IMR-90 (cell line): ENCODE data around the gene HAGHL. TPM values are rescaled to one million over a fixed set of nuclear protein-coding genes. Genes with fewer than 3 reads are reported as not detected.

Experiments
- ATAC-seq: fragments of 200-7000 bp; cut with Tn5 transposase; 2 replicates; pipeline ENCODE4 v1.9.1; 2020; ENCODE audit warnings: low read depth, mild to moderate bottlenecking, moderate library complexity
- BruUV-seq: library from RNA; stranded (reverse); fragments of 400-500 nt; replicated peaks from 2 replicates; lab custom pipeline; 2021; lab: Mats Ljungman, UMichigan
- CTCF ChIA-PET: fragments of 300-600 bp; formaldehyde crosslinking; extraction: SDS; loops from one replicate; lab custom pipeline; 2021; ENCODE audit warnings: antibody characterized with exemption; lab: Yijun Ruan, JAX
- POLR2A ChIA-PET: fragments of 300-600 bp; sonication (Branson Sonifier 250); formaldehyde crosslinking; loops from one replicate; lab custom pipeline; 2022; ENCODE audit warnings: antibody characterized with exemption; ENCODE audit not compliant: unreplicated experiment; lab: Charles Lee
- DNase-seq: peaks from one replicate; pipeline ENCODE4 v3.0.0; 2013
- H2AFZ ChIP-seq: replicated peaks from 2 replicates; pipeline ENCODE3; 2013; ENCODE audit warnings: low read length, mild to moderate bottlenecking; ENCODE audit not compliant: poor library complexity
- H2AK5ac ChIP-seq: 2 replicates; pipeline ENCODE4 v1.6.1; 2013; ENCODE audit warnings: low read depth, low read length, inconsistent platforms
- H2AK9ac ChIP-seq: replicated peaks from 2 replicates; pipeline ENCODE3; 2013; ENCODE audit warnings: mild to moderate bottlenecking, low read depth, low read length, moderate library complexity; ENCODE audit not compliant: poor library complexity
- H2BK120ac ChIP-seq: 2 replicates; pipeline ENCODE4 v1.6.1; 2013; ENCODE audit warnings: low read depth, low read length, inconsistent platforms
- H2BK15ac ChIP-seq: 3 replicates; pipeline ENCODE4 v1.6.1; 2013; ENCODE audit warnings: low read depth, low read length, inconsistent platforms
- H2BK20ac ChIP-seq: 2 replicates; pipeline ENCODE4 v1.6.1; 2013; ENCODE audit warnings: low read depth, mild to moderate bottlenecking, inconsistent platforms, low read length, moderate library complexity
- H2BK5ac ChIP-seq: 2 replicates; pipeline ENCODE4 v1.6.1; 2013; ENCODE audit warnings: mild to moderate bottlenecking, low read depth, low read length, inconsistent platforms; ENCODE audit not compliant: poor library complexity, severe bottlenecking
- H3K14ac ChIP-seq: replicated peaks from 2 replicates; pipeline ENCODE4 v1.6.1; 2013; ENCODE audit warnings: low read depth, low read length, inconsistent platforms
- H3K18ac ChIP-seq: 2 replicates; pipeline ENCODE4 v1.6.1; 2013; ENCODE audit warnings: low read depth, low read length, control low read depth
- H3K23ac ChIP-seq: 2 replicates; pipeline ENCODE4 v1.6.1; 2013; ENCODE audit warnings: low read depth, low read length, inconsistent platforms
- H3K27ac ChIP-seq: 2 replicates; pipeline ENCODE4 v1.5.1; 2013; ENCODE audit warnings: mild to moderate bottlenecking, control low read depth, low read length; ENCODE audit not compliant: insufficient read depth
- H3K27me3 ChIP-seq: 2 replicates; pipeline ENCODE4 v1.6.1; 2013; ENCODE audit warnings: low read length; ENCODE audit not compliant: control insufficient read depth, insufficient read depth
- H3K36me3 ChIP-seq: 2 replicates; pipeline ENCODE4 v1.6.1; 2013; ENCODE audit warnings: low read length, mixed read lengths; ENCODE audit not compliant: control insufficient read depth, insufficient read depth
- H3K4ac ChIP-seq: 2 replicates; pipeline ENCODE4 v1.6.1; 2013; ENCODE audit warnings: low read depth, low read length, inconsistent platforms
- H3K4me1 ChIP-seq: 2 replicates; pipeline ENCODE4 v1.6.1; 2013; ENCODE audit warnings: low read length, mixed read lengths; ENCODE audit not compliant: control insufficient read depth, insufficient read depth
- H3K4me2 ChIP-seq: 2 replicates; pipeline ENCODE4 v1.6.1; 2013; ENCODE audit warnings: low read depth, mild to moderate bottlenecking, control low read depth, low read length, moderate library complexity
- H3K4me3 ChIP-seq: 2 replicates; pipeline ENCODE4 v1.5.1; 2013; ENCODE audit warnings: low read depth, mild to moderate bottlenecking, control low read depth, low read length, moderate library complexity; ENCODE audit not compliant: insufficient read depth
- H3K56ac ChIP-seq: 2 replicates; pipeline ENCODE4 v1.6.1; 2013; ENCODE audit warnings: low read length, inconsistent platforms; ENCODE audit not compliant: insufficient read depth; ENCODE audit errors: extremely low read depth
- H3K79me1 ChIP-seq, 2 experiments: 2 replicates each; pipeline ENCODE4 v1.6.1; 2013; ENCODE audit warnings: low read length in 2 of 2, inconsistent platforms in 1 of 2, low read depth in 1 of 2
- H3K9ac ChIP-seq: 2 replicates; pipeline ENCODE4 v1.6.1; 2013; ENCODE audit warnings: low read depth, low read length, control low read depth
- H3K9me1 ChIP-seq: 2 replicates; pipeline ENCODE4 v1.6.1; 2013; ENCODE audit warnings: low read length, inconsistent platforms; ENCODE audit not compliant: insufficient read depth
- H3K9me3 ChIP-seq: 2 replicates; pipeline ENCODE4 v1.6.1; 2013; ENCODE audit warnings: low read length; ENCODE audit not compliant: control insufficient read depth, insufficient read depth
- H4K20me1 ChIP-seq: 2 replicates; pipeline ENCODE4 v1.6.1; 2013; ENCODE audit warnings: low read length, inconsistent platforms; ENCODE audit not compliant: insufficient read depth
- H4K5ac ChIP-seq: 2 replicates; pipeline ENCODE4 v1.6.1; 2013; ENCODE audit warnings: mild to moderate bottlenecking, low read depth, low read length, control low read depth
- H4K8ac ChIP-seq, 2 experiments: 2 replicates each; pipeline ENCODE4 v1.6.1; 2013; ENCODE audit warnings: low read depth in 2 of 2, low read length in 2 of 2, control low read depth in 1 of 2, inconsistent platforms in 1 of 2
- H4K91ac ChIP-seq: 2 replicates; pipeline ENCODE4 v1.6.1; 2013; ENCODE audit warnings: low read depth, low read length, inconsistent platforms; ENCODE audit not compliant: insufficient read depth
- FOS ChIP-seq: fragments of 150-350 bp; IDR thresholded peaks from 2 replicates; pipeline ENCODE4 v1.6.1; 2016; ENCODE audit warnings: low read depth, low read length
- MAFK ChIP-seq: IDR thresholded peaks from 2 replicates; pipeline ENCODE4 v1.6.1; 2012; ENCODE audit warnings: low read depth, low read length, improper control_type of control experiment
- MAZ ChIP-seq: IDR thresholded peaks from 2 replicates; pipeline ENCODE4 v1.6.1; 2012; ENCODE audit warnings: low read depth, mild to moderate bottlenecking, low read length, improper control_type of control experiment, moderate library complexity, borderline replicate concordance
- POLR2A ChIP-seq: IDR thresholded peaks from 2 replicates; pipeline ENCODE4 v1.6.1; 2012; ENCODE audit warnings: mild to moderate bottlenecking, low read depth, low read length
- RAD21 ChIP-seq: IDR thresholded peaks from 2 replicates; pipeline ENCODE4 v1.6.1; 2012; ENCODE audit warnings: low read length, improper control_type of control experiment
- RCOR1 ChIP-seq: IDR thresholded peaks from 2 replicates; pipeline ENCODE4 v1.6.1; 2012; ENCODE audit warnings: mild to moderate bottlenecking, low read length, improper control_type of control experiment; ENCODE audit not compliant: insufficient replicate concordance
- RFX5 ChIP-seq: IDR thresholded peaks from 2 replicates; pipeline ENCODE4 v1.8.0; 2012; ENCODE audit warnings: low read depth, mild to moderate bottlenecking, low read length, moderate library complexity
- WGBS, 2 experiments: methylation state at CpG; one replicate each; pipeline versions ENCODE4 v1.1.5 to v1.1.7; 2013; ENCODE audit warnings: missing lambda C conversion rate in 2 of 2; ENCODE audit not compliant: insufficient read length in 1 of 2; ENCODE audit errors: extremely low coverage in 2 of 2; 5-methylcytosine and 5-hydroxymethylcytosine counted together
- dilution Hi-C: fragments of 300-500 bp; cut with HindIII; formaldehyde crosslinking; loops from one replicate; pipeline ENCODE4 v1.14.3; 2018; ENCODE audit warnings: low sequenced_read_pairs; ENCODE audit not compliant: unreplicated experiment
- in situ Hi-C: fragments of 300-500 bp; cut with MboI; formaldehyde crosslinking; loops from 3 replicates; pipeline ENCODE4 v1.14.3; 2019; ENCODE audit warnings: low sequenced_read_pairs, inconsistent platforms, mixed read lengths
- intact Hi-C: fragments of 100-400 bp; cut with micrococcal nuclease; formaldehyde crosslinking; loops from 2 replicates; pipeline ENCODE4 v1.10.0; 2022
- polyA plus RNA-seq, 3 experiments: library from polyadenylated mRNA; depleted of rRNA; stranded (reverse); fragments of >200 nt; gene quantifications; 2 replicates each; pipeline ENCODE4 v1.2.3, GENCODE V29; 2012; ENCODE audit warnings: low replicate concordance in 1 of 3
- total RNA-seq: library from RNA; depleted of rRNA; stranded (reverse); fragments of >200 nt; gene quantifications from 2 replicates; pipeline ENCODE4 v1.2.3, GENCODE V29; 2012
- TF ChIP-seq, protein P1 (sequence below): fragments of 150-350 bp; IDR thresholded peaks from 2 replicates; pipeline ENCODE4 v1.6.1; 2017; ENCODE audit warnings: mild to moderate bottlenecking, antibody characterized with exemption, low read length, low read depth
- TF ChIP-seq, protein P2 (sequence below): fragments of 150-350 bp; IDR thresholded peaks from 2 replicates; pipeline ENCODE4 v1.6.1; 2016; ENCODE audit warnings: low read depth, mild to moderate bottlenecking, low read length, moderate library complexity, borderline replicate concordance

The HAGHL gene
- total and polyA plus RNA-seq, 2 of the 4 experiments (the other 2 are of a cell fraction) = 3.0 to 12.5 TPM

DNA sequence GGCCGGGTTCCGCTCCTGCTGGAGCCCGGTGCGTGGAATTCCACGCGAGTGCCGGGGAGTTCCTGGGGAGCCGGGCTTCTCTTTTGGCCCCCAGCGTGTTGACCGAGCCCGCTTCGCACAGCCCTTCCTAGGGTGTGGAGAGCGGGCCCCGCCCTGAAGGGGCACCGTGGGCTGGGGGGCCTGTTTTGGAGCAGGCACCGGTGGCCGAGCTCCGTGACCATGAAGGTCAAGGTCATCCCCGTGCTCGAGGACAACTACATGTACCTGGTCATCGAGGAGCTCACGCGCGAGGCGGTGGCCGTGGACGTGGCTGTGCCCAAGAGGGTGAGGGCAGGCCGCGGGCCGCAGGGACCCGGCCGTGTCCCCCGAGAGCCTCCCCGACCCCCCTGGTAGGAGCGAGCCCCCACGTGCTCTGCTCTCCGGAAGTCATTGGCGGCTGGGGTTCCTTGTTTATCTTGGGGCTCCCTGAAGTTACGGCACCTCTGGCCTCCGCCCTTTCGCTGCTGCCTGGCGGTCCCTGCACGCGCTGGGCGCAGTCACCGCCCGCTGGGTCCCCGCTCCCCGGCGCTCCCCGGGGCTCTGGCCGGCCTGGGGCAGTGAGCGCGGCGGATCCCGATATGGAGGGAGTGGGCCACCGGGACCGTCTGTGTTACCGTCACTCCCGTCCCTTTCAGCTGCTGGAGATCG, 528 bp downstream of the HAGHL start:
- peak; percentile 4 for ATAC-seq

More for the DNA sequence above, 528 bp downstream of the HAGHL start:
- WGBS, 2 experiments = 0% methylated on average over 35 of the region's 61 CpGs; no CpG with 5 or more reads in 1 of the 2 experiments
- Histone ChIP-seq H2AFZ (peak overlapping the region; percentile 93), H3K27ac (peak overlapping the region; percentile 76; the same call in 1 of the 2 replicates), H2BK15ac (peak overlapping the region; percentile 80; the same call in 1 of the 3 replicates), H2AK9ac (peak overlapping the region; percentile 99), H4K91ac (peak overlapping the region; percentile 96), H3K4me1 (peaks cover 6% of the 10 kb centered on the region), H3K9me1 (peaks cover 2% of the 10 kb centered on the region; the same call in 1 of the 2 replicates), H3K79me1 (peaks cover 0 to 5% of the 10 kb centered on the region in 2 experiments; a peak in 1 of 4 replicates), H4K20me1 (peaks cover 4% of the 10 kb centered on the region), H4K5ac (peak overlapping the region; percentile 62), H3K4me2 (peak overlapping the region; percentile 98), H2BK120ac (peak overlapping the region; percentile 60), H3K4me3 (peak overlapping the region; percentile 62), H3K9ac (peak overlapping the region; percentile 90), H2BK20ac (no peak overlapping the region), H3K4ac (peak overlapping the region; percentile 98), H3K56ac (no peak overlapping the region), H3K23ac (peak overlapping the region; percentile 99), H4K8ac (peak overlapping the region; percentile 96 to 100), H3K18ac (peak overlapping the region; percentile 50; the same call in 1 of the 2 replicates), H2AK5ac (peak overlapping the region; percentile 100), H3K9me3 (no peaks in the 10 kb centered on the region), H3K27me3 (no peaks in the 10 kb centered on the region), H3K14ac (peak overlapping the region; percentile 99), H2BK5ac (no peak overlapping the region), H3K36me3 (peaks cover 9% of the 10 kb centered on the region; the same call in 1 of the 2 replicates)
- no peak for DNase-seq
- BruUV-seq = no TSS peak
- no peak; the same call in 1 of the 2 replicates for TF ChIP-seq MAZ
- TF ChIP-seq, protein P1, sequence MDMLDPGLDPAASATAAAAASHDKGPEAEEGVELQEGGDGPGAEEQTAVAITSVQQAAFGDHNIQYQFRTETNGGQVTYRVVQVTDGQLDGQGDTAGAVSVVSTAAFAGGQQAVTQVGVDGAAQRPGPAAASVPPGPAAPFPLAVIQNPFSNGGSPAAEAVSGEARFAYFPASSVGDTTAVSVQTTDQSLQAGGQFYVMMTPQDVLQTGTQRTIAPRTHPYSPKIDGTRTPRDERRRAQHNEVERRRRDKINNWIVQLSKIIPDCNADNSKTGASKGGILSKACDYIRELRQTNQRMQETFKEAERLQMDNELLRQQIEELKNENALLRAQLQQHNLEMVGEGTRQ = peak; percentile 16; the same call in 1 of the 2 replicates
- TF ChIP-seq, protein P2, sequence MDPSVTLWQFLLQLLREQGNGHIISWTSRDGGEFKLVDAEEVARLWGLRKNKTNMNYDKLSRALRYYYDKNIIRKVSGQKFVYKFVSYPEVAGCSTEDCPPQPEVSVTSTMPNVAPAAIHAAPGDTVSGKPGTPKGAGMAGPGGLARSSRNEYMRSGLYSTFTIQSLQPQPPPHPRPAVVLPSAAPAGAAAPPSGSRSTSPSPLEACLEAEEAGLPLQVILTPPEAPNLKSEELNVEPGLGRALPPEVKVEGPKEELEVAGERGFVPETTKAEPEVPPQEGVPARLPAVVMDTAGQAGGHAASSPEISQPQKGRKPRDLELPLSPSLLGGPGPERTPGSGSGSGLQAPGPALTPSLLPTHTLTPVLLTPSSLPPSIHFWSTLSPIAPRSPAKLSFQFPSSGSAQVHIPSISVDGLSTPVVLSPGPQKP = no peak
- TF ChIP-seq POLR2A = peak; percentile 20; the same call in 1 of the 2 replicates
- TF ChIP-seq MAFK = no peak
- no peak for TF ChIP-seq FOS
- TF ChIP-seq RAD21 = no peak
- no peak for TF ChIP-seq RFX5
- no peak for TF ChIP-seq RCOR1
- intact Hi-C loops = loop anchor here (5.0 kb wide), 1 partner anchor 60 kb away; the partner anchor contains the start of genes CHTF18 and RPUSD1
- CTCF ChIA-PET = no interaction called here
- dilution Hi-C loops = no loop called here
- in situ Hi-C loops = no loop called here
- POLR2A ChIA-PET = no interaction called here
